Parathyroid adenoma (tissue), 2 donors: ENCODE measurements around the gene PANK2.
"Not testable (repeated sequence)": the region's sequence is repeated elsewhere in the genome, so short reads cannot be mapped to it uniquely, and the experiment has no call there.

ENCODE experiments used
- H2AFZ ChIP-seq: fragments of 300-600 bp; sonication (generic); one replicate; pipeline ENCODE4 v1.7.0; 2017; ENCODE audit warnings: antibody characterized with exemption, mild to moderate bottlenecking
- H3K27ac ChIP-seq: fragments of 300-600 bp; sonication (generic); one replicate; pipeline ENCODE4 v1.7.0; 2017
- H3K27me3 ChIP-seq: fragments of 300-600 bp; sonication (generic); one replicate; pipeline ENCODE4 v1.7.0; 2017; ENCODE audit warnings: low read length; ENCODE audit not compliant: control insufficient read depth, insufficient read depth
- H3K36me3 ChIP-seq: fragments of 300-600 bp; sonication (generic); one replicate; pipeline ENCODE4 v1.7.0; 2017; ENCODE audit warnings: low read length; ENCODE audit not compliant: control insufficient read depth, insufficient read depth
- H3K4me1 ChIP-seq: fragments of 300-600 bp; sonication (generic); one replicate; pipeline ENCODE4 v1.7.0; 2017; ENCODE audit warnings: control low read depth
- H3K4me2 ChIP-seq: fragments of 300-600 bp; sonication (generic); one replicate; pipeline ENCODE4 v1.7.0; 2017; ENCODE audit warnings: low read length
- H3K4me3 ChIP-seq: fragments of 300-600 bp; sonication (generic); one replicate; pipeline ENCODE4 v1.7.0; 2017; ENCODE audit warnings: low read depth, low read length
- H3K79me2 ChIP-seq: fragments of 300-600 bp; sonication (generic); one replicate; pipeline ENCODE4 v1.7.0; 2017; ENCODE audit warnings: control low read depth
- H3K9ac ChIP-seq: fragments of 300-600 bp; sonication (generic); one replicate; pipeline ENCODE4 v1.7.0; 2017; ENCODE audit warnings: mild to moderate bottlenecking
- H3K9me3 ChIP-seq: fragments of 300-600 bp; sonication (generic); one replicate; pipeline ENCODE4 v1.7.0; 2017; ENCODE audit warnings: low read length; ENCODE audit not compliant: control insufficient read depth
- TF ChIP-seq, protein P1 (sequence below): fragments of 300-600 bp; sonication (generic); IDR thresholded peaks from one replicate; pipeline ENCODE4 v1.7.0; 2017; ENCODE audit warnings: antibody characterized with exemption, mild to moderate bottlenecking
- donor health status: primary hyperparathyroidism.

Gene PANK2

GRCh38 chr20:3966571-3966970 is 77.4 kb downstream of the PANK2 start:
- no peaks in the 10 kb centered on the region for H3K36me3 ChIP-seq
- no peak overlapping the region for H3K27ac ChIP-seq
- H3K27me3 ChIP-seq: no peaks in the 10 kb centered on the region
- no peak overlapping the region for H3K4me3 ChIP-seq
- no peaks in the 10 kb centered on the region for H3K79me2 ChIP-seq
- TF ChIP-seq, protein P1, sequence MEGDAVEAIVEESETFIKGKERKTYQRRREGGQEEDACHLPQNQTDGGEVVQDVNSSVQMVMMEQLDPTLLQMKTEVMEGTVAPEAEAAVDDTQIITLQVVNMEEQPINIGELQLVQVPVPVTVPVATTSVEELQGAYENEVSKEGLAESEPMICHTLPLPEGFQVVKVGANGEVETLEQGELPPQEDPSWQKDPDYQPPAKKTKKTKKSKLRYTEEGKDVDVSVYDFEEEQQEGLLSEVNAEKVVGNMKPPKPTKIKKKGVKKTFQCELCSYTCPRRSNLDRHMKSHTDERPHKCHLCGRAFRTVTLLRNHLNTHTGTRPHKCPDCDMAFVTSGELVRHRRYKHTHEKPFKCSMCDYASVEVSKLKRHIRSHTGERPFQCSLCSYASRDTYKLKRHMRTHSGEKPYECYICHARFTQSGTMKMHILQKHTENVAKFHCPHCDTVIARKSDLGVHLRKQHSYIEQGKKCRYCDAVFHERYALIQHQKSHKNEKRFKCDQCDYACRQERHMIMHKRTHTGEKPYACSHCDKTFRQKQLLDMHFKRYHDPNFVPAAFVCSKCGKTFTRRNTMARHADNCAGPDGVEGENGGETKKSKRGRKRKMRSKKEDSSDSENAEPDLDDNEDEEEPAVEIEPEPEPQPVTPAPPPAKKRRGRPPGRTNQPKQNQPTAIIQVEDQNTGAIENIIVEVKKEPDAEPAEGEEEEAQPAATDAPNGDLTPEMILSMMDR: no peak
- H2AFZ ChIP-seq: no peak overlapping the region
- no peak overlapping the region for H3K9ac ChIP-seq
- H3K4me2 ChIP-seq: no peak overlapping the region
- no peaks in the 10 kb centered on the region for H3K9me3 ChIP-seq
- no peaks in the 10 kb centered on the region for H3K4me1 ChIP-seq

- no peak overlapping the region for H3K4me3 ChIP-seq
Observed at GRCh38 chr20:3970016-3970415, 80.8 kb downstream of the PANK2 start.

DNA sequence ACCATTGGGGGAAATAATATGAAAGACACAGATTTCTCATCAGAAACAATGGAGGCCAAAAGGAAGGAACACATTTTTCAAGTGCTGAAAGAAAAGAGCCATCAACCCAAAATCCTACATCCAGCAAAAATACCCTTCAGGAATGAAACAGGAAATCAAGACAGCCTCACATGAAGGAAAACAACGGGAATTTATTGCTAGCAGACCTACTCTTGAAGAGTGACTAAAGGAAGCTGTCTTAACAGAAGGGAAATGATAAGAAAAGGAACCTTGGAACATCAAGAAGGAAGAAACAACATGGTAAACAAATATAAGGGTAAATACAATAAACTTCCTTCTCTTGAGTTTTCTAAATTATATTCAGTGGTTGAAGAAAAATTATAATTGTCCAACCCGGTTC is 82.0 kb downstream of the PANK2 start:
- H3K4me3 ChIP-seq: no peak overlapping the region
- H3K79me2 ChIP-seq: no peaks in the 10 kb centered on the region
- no peak overlapping the region for H3K4me2 ChIP-seq
- H3K9me3 ChIP-seq: no peaks in the 10 kb centered on the region
- no peak overlapping the region for H2AFZ ChIP-seq
- H3K27ac ChIP-seq: no peak overlapping the region
- TF ChIP-seq, protein P1: no peak
- H3K9ac ChIP-seq: no peak overlapping the region
- no peaks in the 10 kb centered on the region for H3K27me3 ChIP-seq
- no peaks in the 10 kb centered on the region for H3K4me1 ChIP-seq
- no peaks in the 10 kb centered on the region for H3K36me3 ChIP-seq

More at GRCh38 chr20:3970016-3970415, 80.8 kb downstream of the PANK2 start:
- TF ChIP-seq, protein P1: no peak
- no peak overlapping the region for H3K9ac ChIP-seq
- H3K4me1 ChIP-seq: no peaks in the 10 kb centered on the region
- H2AFZ ChIP-seq: no peak overlapping the region
- H3K36me3 ChIP-seq: no peaks in the 10 kb centered on the region
- no peaks in the 10 kb centered on the region for H3K9me3 ChIP-seq
- H3K4me2 ChIP-seq: no peak overlapping the region
- no peaks in the 10 kb centered on the region for H3K79me2 ChIP-seq
- no peaks in the 10 kb centered on the region for H3K27me3 ChIP-seq
- no peak overlapping the region for H3K27ac ChIP-seq

GRCh38 chr20:3972161-3972560 is 83.0 kb downstream of the PANK2 start:
- no peak overlapping the region for H3K4me3 ChIP-seq
- no peaks in the 10 kb centered on the region for H3K4me1 ChIP-seq
- no peak overlapping the region for H3K9ac ChIP-seq
- no peaks in the 10 kb centered on the region for H3K27me3 ChIP-seq
- H2AFZ ChIP-seq: no peak overlapping the region
- no peak overlapping the region for H3K27ac ChIP-seq
- no peaks in the 10 kb centered on the region for H3K9me3 ChIP-seq
- no peaks in the 10 kb centered on the region for H3K36me3 ChIP-seq
- no peak overlapping the region for H3K4me2 ChIP-seq
- TF ChIP-seq, protein P1: no peak
- no peaks in the 10 kb centered on the region for H3K79me2 ChIP-seq

- not testable (repeated sequence) for H3K4me1 ChIP-seq, H3K79me2 ChIP-seq, H3K9me3 ChIP-seq, H3K36me3 ChIP-seq, H3K4me3 ChIP-seq, H2AFZ ChIP-seq, H3K27me3 ChIP-seq, H3K4me2 ChIP-seq, H3K9ac ChIP-seq, H3K27ac ChIP-seq
Observed at GRCh38 chr20:3972631-3973030, 83.4 kb downstream of the PANK2 start.
